ENCODE measurements around the gene DGKI.

DNA sequence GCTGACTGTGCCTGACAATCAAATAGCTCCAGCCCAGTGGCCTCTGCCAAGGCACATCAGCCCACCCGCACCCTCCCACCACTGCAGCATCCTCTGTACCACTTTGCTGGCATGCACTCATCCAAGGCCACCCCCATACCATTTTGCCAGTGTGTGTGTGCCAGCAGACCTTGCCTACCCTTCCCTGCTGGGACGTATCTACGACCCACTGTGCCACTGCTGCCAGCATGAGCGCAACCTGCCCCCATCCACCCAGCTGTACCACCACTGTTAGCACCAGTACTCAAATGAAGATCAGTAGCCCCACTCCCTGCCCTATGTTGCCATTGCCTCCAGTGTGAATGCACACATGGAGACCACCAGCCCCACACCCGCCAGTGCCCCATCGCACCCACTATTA, 353.9 kb downstream of the DGKI start:
- TF ChIP-seq EZH2 (IDR thresholded peaks at IDR 0.05; ENCODE audit: low read depth) = no peak
- TF ChIP-seq, protein P1, sequence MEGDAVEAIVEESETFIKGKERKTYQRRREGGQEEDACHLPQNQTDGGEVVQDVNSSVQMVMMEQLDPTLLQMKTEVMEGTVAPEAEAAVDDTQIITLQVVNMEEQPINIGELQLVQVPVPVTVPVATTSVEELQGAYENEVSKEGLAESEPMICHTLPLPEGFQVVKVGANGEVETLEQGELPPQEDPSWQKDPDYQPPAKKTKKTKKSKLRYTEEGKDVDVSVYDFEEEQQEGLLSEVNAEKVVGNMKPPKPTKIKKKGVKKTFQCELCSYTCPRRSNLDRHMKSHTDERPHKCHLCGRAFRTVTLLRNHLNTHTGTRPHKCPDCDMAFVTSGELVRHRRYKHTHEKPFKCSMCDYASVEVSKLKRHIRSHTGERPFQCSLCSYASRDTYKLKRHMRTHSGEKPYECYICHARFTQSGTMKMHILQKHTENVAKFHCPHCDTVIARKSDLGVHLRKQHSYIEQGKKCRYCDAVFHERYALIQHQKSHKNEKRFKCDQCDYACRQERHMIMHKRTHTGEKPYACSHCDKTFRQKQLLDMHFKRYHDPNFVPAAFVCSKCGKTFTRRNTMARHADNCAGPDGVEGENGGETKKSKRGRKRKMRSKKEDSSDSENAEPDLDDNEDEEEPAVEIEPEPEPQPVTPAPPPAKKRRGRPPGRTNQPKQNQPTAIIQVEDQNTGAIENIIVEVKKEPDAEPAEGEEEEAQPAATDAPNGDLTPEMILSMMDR (conservative IDR thresholded peaks at IDR 0.05) = no peak
